K562 (cell line): ENCODE data around the gene SAE1. TPM values are rescaled to one million over a fixed set of nuclear protein-coding genes. Genes with fewer than 3 reads are reported as not detected.
A peak's percentile ranks its signal among the peaks of the same experiment; 100 is the strongest.

Experiments
- ATF1 ChIP-seq, 2 experiments: fragments of 450-650 bp in 1 of 2; IDR thresholded peaks; 2 replicates each; pipeline ENCODE4 v1.6.1; 2016; ENCODE audit warnings: missing compliant biosample characterization in 1 of 2, missing genetic modification characterization in 1 of 2
- ATF4 ChIP-seq: fragments of 450-650 bp; formaldehyde crosslinking; IDR thresholded peaks from 2 replicates; pipeline ENCODE4 v1.4.0; 2022; ENCODE audit warnings: mild to moderate bottlenecking, moderate library complexity
- CBFA2T2 ChIP-seq: fragments of 450-650 bp; conservative IDR thresholded peaks from 2 replicates; pipeline ENCODE4 v1.6.1; 2017; ENCODE audit warnings: mild to moderate bottlenecking
- HDAC2 ChIP-seq: fragments of 450-650 bp; IDR thresholded peaks from 2 replicates; pipeline ENCODE4 v1.6.1; 2016; ENCODE audit warnings: mild to moderate bottlenecking
- MTA3 ChIP-seq: fragments of 450-650 bp; formaldehyde crosslinking; IDR thresholded peaks from 2 replicates; pipeline ENCODE4 v1.6.1; 2017; ENCODE audit warnings: mild to moderate bottlenecking, borderline replicate concordance
- NCOR1 ChIP-seq: fragments of 450-650 bp; IDR thresholded peaks from 2 replicates; pipeline ENCODE4 v1.6.1; 2016; ENCODE audit warnings: mild to moderate bottlenecking, moderate library complexity
- NFE2L1 ChIP-seq: fragments of 450-650 bp; IDR thresholded peaks from 2 replicates; pipeline ENCODE4 v1.6.1; 2016; ENCODE audit warnings: missing genetic modification characterization, low read depth, mild to moderate bottlenecking, missing compliant biosample characterization, moderate library complexity, borderline replicate concordance
- NFIX ChIP-seq: fragments of 250-450 bp; sonication (Bioruptor Pico); IDR thresholded peaks from 2 replicates; pipeline ENCODE4 v1.4.0; 2020; ENCODE audit warnings: low read depth, mild to moderate bottlenecking, moderate library complexity
- NR2C1 ChIP-seq, 2 experiments: fragments of 450-650 bp; IDR thresholded peaks; 2 replicates each; pipeline ENCODE4 v1.6.1; 2017; ENCODE audit warnings: mild to moderate bottlenecking in 2 of 2, antibody characterized with exemption in 1 of 2, inconsistent platforms in 1 of 2, missing compliant biosample characterization in 1 of 2, missing genetic modification characterization in 1 of 2
- PRDM10 ChIP-seq: fragments of 450-650 bp; IDR thresholded peaks from 2 replicates; pipeline ENCODE4 v1.6.1; 2018; ENCODE audit not compliant: partially characterized antibody
- SMARCA5 ChIP-seq: fragments of 450-650 bp; IDR thresholded peaks from 2 replicates; pipeline ENCODE4 v1.6.1; 2016
- TAL1 ChIP-seq: fragments of 450-650 bp; IDR thresholded peaks from 2 replicates; pipeline ENCODE4 v1.6.1; 2016; ENCODE audit warnings: mild to moderate bottlenecking
- ZBTB2 ChIP-seq: fragments of 450-650 bp; IDR thresholded peaks from 2 replicates; pipeline ENCODE4 v1.6.1; 2016; ENCODE audit warnings: antibody characterized with exemption
- ZEB2 ChIP-seq: fragments of 450-650 bp; IDR thresholded peaks from 2 replicates; pipeline ENCODE4 v1.6.1; 2016
- ZNF24 ChIP-seq: fragments of 450-650 bp; IDR thresholded peaks from 2 replicates; pipeline ENCODE4 v1.6.1; 2016
- ZNF408 ChIP-seq: fragments of 250-450 bp; sonication (Bioruptor Pico); IDR thresholded peaks from 2 replicates; pipeline ENCODE4 v1.4.0; 2020; ENCODE audit warnings: low read depth, mild to moderate bottlenecking, moderate library complexity
- ZNF431 ChIP-seq: sonication (generic); formaldehyde crosslinking; IDR thresholded peaks from 2 replicates; pipeline ENCODE4 v1.8.0; 2022; ENCODE audit warnings: mild to moderate bottlenecking, missing genetic modification reagents
- ZNF561 ChIP-seq: fragments of 450-650 bp; formaldehyde crosslinking; conservative IDR thresholded peaks from 2 replicates; pipeline ENCODE4 v1.4.0; 2020; ENCODE audit warnings: mild to moderate bottlenecking, moderate library complexity
- ZNF639 ChIP-seq, 2 experiments: fragments of 200-800 bp in 1 of 2; sonication (Bioruptor generic) in 1 of 2; sonication (generic) in 1 of 2; formaldehyde crosslinking in 1 of 2; IDR thresholded peaks in 1 of 2; conservative IDR thresholded peaks in 1 of 2; 2 replicates each; pipeline versions ENCODE4 v1.5.0 to v1.6.1; 2016 to 2020; ENCODE audit warnings: missing compliant biosample characterization in 1 of 2, missing genetic modification characterization in 1 of 2, missing genetic modification reagents in 1 of 2
- polyA plus RNA-seq, 8 experiments: library from polyadenylated mRNA; depleted of rRNA in 4 of 8; stranded (reverse) in 5 of 8; unstranded in 3 of 8; fragments of >200 nt; fragmentation: Nextera tagmentation in 2 of 8; fragmentation: Illumina TruSeq in 1 of 8; extraction: Ambion mirVana in 2 of 8; extraction: Trizol in 1 of 8; gene quantifications; 2 replicates each; pipeline versions ENCODE4 v1.2.1 to v1.2.3, GENCODE V29; 2011 to 2014; ENCODE audit warnings: inconsistent platforms in 1 of 8, missing spikeins in 1 of 8
- total RNA-seq, 7 experiments: library from RNA; depleted of rRNA in 6 of 7; stranded (reverse); fragments of >200 nt in 6 of 7; fragmentation: Illumina TruSeq in 2 of 7; extraction: Trizol in 2 of 7; gene quantifications; 2 replicates each; pipeline versions ENCODE4 v1.2.1 to v1.2.3, GENCODE V29; 2011 to 2021; ENCODE audit warnings: low replicate concordance in 1 of 7

SAE1 gene
- total and polyA plus RNA-seq, 9 of the 15 experiments (the other 6 are each of a cell fraction or from before 2014, with no cell fraction given), result 82.8 to 299 (median 217) TPM

- TF ChIP-seq PRDM10 (no peak), TAL1 (no peak), ZNF431 (CRISPR knock-in tag) (no peak), ZNF408 (no peak), NCOR1 (peak; percentile 13; the same call in 1 of the 2 replicates), ZNF24 (no peak), ZNF639 (CRISPR knock-in tag; conservative IDR thresholded peaks at IDR 0.05 in 1 of 2, IDR thresholded peaks at IDR 0.05 in 1 of 2) (no peak; a peak in 1 of 4 replicates), NFE2L1 (tag) (no peak), ZBTB2 (no peak; the same call in 1 of the 2 replicates), ATF1 (CRISPR knock-in tag; IDR thresholded peaks at IDR 0.05) (no peak), ATF1 (tag; IDR thresholded peaks at IDR 0.05) (peak; percentile 18), SMARCA5 (no peak), NFIX (CRISPR knock-in tag) (no peak), ATF4 (CRISPR knock-in tag) (no peak; the same call in 1 of the 2 replicates), HDAC2 (peak; percentile 32; the same call in 1 of the 2 replicates), MTA3 (no peak; the same call in 1 of the 2 replicates), NR2C1 (IDR thresholded peaks at IDR 0.05) (no peak), NR2C1 (tag; IDR thresholded peaks at IDR 0.05) (peak; percentile 49; the same call in 1 of the 2 replicates), ZNF561 (CRISPR knock-in tag) (no peak), CBFA2T2 (peak; percentile 42), ZEB2 (no peak; the same call in 1 of the 2 replicates)
Observed at GRCh38 chr19:47226426-47227351, 96.1 kb downstream of the SAE1 start (continued).
